OCI-M2 (cell line): Measurements from ENCODE around the gene REEP3.
"Not testable (repeated sequence)": the region's sequence is repeated elsewhere in the genome, so short reads cannot be mapped to it uniquely, and the experiment has no call there.

ENCODE experiments used
- DNase-seq: peaks from one replicate; lab custom pipeline; 2025; ENCODE audit not compliant: unreplicated experiment; lab: John Stamatoyannopoulos, UW

Gene REEP3

GRCh38 chr10:63628526-63629362 lies 107.5 kb downstream of the REEP3 start:
- no peak for DNase-seq

DNA sequence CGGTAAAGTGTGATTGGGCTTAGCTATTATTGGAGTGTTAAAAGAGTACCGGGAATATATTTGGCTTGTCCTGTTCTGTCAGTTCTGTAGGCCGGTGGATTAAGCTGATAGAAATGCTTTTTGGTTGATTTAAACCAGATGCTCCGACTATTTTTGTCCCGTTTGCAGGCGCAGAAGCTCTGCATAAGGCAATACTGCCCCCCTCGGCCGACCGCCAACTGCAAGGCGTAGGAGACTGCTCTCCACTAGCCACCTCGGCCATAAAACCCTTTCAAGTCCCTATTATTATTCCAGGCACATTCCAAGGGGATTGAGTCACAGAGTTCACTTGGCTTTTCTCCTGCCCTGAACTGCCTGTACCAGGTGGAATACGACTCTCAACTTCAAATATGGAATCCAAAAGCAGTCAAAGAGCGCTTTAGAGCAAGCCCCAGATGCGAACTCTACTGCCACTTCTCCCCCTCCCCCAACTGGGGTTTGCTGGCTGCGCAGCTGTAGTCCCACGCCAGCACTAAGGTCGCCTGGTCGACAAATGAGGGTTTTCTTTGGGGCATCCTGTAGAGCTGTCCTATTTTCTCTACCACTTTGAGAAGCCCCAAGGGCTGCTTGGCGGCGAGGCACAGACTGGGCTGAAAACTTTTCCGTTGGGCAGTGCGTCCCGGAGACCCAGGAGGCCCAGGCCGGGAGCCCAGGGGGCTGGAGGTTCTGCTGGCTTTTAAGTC lies 108.3 kb downstream of the REEP3 start:
- DNase-seq = no peak

- DNase-seq = no peak
Observed at GRCh38 chr10:63630085-63630930, 109.1 kb downstream of the REEP3 start.

GRCh38 chr10:63630931-63631680 lies 109.9 kb downstream of the REEP3 start:
- DNase-seq = no peak

DNA sequence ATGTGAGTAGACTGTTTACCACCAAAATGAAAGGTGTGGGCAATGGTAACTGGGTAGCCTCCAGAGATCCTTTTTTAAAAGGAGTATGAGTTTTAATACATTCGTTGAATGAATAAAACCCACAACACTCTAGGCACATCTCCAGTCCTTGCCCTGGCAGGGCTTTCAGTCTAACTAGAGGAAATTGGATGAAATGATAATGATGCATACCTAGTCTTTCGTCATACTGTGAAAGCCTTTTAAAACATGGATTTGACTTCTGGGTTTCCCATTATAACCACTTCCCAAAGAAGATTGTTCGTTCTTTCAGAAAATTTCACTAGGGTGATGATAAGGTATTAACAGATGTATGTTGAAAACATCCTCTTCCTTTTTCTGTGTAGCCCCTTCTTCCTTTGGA lies 110.8 kb downstream of the REEP3 start:
- no peak for DNase-seq

DNA sequence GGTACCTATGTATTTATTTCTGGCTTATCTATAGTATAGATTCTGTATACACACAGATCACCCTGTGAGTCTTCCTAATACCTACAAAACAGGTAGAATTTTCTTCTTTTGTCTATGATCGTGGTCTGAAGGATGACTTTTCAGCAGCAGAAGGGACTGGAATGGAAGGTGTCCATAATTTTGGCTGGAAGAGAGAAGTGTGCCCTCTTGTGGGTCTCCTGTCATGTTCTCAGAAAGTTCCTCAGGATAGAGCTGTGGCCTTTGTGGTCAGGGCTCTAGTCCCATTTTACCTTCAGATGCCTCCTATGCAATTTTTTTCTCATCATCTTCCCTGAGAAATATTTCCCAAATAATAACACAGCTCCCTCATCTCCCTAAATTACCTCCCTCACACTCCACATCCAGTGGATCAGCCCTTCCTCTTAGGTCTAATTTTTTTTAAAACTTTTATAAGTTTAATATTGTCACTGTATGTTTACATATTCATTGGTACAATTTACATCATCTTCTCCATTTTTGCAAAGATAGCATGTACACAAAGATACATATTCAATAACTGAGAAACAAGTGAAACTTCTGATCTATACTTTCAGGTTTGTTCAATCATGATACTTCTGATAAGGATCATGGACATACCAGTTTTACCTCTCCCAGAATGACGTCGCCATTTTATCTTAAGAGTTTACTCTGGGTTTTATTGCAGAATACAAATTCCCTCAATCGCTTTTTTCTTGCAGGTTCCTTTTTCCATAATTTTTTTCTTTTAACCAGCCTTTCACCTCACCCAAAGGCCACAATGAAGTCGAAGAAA lies 112.7 kb downstream of the REEP3 start:
- no peak for DNase-seq

GRCh38 chr10:63634488-63635065 lies 113.4 kb downstream of the REEP3 start:
- no peak for DNase-seq

DNA sequence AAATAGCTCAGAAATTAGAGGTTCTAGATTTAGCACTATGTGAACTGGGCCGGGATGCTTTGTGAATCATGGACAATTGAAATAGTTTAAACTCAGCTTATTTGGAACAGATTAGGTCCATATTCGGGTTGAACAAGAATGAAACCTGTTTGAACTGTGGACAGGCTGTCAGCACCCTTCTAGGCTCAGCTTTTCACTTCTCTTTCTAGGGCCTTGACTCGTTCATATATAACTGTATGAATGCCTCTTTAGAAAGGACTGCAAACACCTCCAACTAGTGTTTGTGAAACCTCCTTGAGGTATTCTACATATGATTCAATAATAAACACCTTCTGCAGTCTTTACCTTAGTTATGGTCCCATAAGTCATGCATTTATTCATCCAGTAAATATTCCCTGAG lies 115.6 kb downstream of the REEP3 start:
- DNase-seq = no peak

GRCh38 chr10:63637901-63638327 lies 116.7 kb downstream of the REEP3 start:
- no peak for DNase-seq

- DNase-seq = no peak
Observed at GRCh38 chr10:63641366-63641765, 120.2 kb downstream of the REEP3 start.

GRCh38 chr10:63641799-63642198 lies 120.6 kb downstream of the REEP3 start:
- no peak for DNase-seq

GRCh38 chr10:63642808-63643207 lies 121.6 kb downstream of the REEP3 start:
- DNase-seq = no peak

DNA sequence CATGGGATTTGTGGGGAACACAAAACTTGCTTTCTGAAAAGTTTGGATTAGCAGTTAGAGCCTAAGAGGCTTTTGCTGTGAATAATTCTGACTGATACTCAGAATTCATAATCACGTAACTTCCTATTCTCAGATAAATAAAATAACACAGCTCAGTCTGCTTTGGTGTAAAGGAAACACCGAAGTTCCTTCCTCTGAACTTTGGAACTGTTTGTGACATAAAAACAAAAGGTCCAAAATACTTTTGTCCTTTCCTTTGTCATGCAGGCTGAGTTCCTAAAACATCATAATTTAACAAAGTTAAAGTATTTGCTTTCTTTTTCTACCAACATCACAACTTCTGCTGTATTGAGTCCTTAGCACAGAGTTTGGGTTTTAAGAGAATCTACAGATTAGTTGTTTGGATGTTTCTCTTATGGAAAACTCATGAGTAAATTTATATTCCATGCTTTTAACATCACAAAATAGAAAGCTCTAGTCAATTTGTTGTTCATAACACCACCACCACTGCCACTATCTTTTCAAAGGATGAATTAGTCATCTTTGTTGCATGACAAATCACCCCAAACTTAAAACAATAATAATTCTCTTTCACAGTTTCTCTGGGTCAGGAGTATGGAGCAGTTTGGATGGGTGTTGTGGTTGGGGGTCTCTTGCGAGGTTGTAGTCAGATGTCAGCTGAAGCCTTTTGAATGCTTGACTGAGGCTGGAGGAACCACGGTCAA lies 123.4 kb downstream of the REEP3 start:
- no peak for DNase-seq

DNA sequence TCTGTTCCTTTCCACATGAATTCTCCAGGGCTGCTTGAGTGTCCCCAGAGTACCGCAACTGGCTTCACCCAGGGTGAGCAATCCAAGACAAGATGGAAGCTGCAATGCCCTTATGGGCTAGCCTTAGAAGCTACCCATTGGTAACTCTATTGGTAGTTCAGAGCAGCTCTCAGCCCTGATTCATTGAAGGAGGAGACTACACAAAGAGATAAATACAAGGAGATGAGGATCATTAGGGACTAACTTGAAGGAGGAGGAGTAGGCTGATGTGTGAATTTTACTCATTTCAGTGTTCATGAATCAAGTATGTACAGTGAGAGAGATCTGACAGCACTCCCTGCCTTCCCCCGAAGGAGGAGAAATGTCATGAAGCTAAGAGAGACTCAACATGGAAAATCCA lies 124.0 kb downstream of the REEP3 start:
- DNase-seq = no peak

DNA sequence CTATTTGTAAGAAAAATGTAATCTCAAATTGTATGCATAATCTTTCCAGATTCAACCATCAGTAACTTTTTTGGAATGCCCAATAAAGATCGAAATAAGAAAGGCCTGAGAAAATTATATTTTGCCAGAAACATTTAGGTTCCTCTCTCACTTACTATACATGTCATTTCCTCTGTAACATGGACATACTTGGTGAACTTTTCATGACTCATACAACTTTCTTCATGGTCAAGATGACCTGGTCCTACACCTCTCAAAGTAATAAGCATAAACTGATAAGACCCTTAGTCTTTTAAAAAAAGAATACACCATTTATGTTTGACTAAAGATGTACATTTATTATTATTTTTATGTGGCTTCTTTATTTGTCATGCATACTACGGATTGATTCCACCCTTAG lies 125.3 kb downstream of the REEP3 start:
- DNase-seq = no peak

DNA sequence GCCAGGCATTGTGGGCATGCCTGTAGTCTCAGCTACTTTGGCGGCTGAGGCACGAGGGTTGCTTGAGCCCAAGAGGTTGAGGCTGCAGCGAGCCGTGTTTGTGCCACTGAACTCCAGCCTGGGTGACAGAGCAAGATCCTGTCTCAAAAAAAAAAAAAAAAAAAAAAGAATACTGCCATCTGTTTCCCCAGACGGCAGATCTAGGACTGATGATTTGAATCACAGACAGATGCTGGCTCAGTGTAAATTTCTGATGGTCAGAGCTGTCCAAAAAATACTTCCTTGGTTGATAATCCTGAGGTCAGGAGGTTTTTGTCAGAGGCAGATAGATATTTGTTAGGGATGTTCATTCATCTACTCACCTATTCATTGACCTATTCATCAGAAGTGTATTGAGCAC lies 130.7 kb downstream of the REEP3 start:
- no peak for DNase-seq

- no peak for DNase-seq
Observed at GRCh38 chr10:63653747-63654146, 132.5 kb downstream of the REEP3 start.

- DNase-seq = no peak
Observed at GRCh38 chr10:63657761-63658160, 136.6 kb downstream of the REEP3 start.

DNA sequence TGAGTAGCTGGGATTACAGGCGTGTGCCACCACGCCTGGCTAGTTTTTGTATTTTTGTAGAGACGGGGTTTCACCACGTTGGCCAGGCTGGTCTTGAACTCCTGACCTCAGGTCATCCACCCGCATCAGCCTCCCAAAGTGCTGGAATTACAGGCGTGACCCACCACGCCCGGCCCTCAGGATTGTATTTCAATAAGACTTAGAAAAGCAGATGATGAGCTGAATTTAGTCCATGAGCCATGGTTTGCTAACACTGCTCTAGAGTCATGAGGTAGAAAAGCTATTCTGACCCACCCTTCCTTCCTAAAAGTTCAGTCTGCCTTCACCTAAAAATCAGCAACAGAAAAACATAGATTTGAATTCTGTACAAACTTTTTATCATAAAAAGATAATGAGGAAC lies 139.7 kb downstream of the REEP3 start:
- DNase-seq = not testable (repeated sequence)
